Urinary bladder (tissue), 4 donors: ENCODE results near the gene LANCL2. TPM values are rescaled to one million over a fixed set of nuclear protein-coding genes. Genes with fewer than 3 reads are reported as not detected.
A peak's percentile ranks its signal among the peaks of the same experiment; 100 is the strongest.

ENCODE experiments used
- DNase-seq: peaks from one replicate; pipeline ENCODE4 v3.0.0-alpha.2; 2015; ENCODE audit errors: extremely low spot score
- H3K27ac ChIP-seq: one replicate; pipeline ENCODE4 v1.5.1; 2013; ENCODE audit warnings: low read depth, mild to moderate bottlenecking, moderate library complexity
- H3K36me3 ChIP-seq: one replicate; pipeline ENCODE4 v1.6.1; 2013; ENCODE audit warnings: mild to moderate bottlenecking, moderate library complexity; ENCODE audit not compliant: insufficient read depth
- H3K4me1 ChIP-seq: one replicate; pipeline ENCODE4 v1.6.1; 2013; ENCODE audit warnings: mild to moderate bottlenecking, moderate library complexity; ENCODE audit not compliant: insufficient read depth
- H3K4me3 ChIP-seq: one replicate; pipeline ENCODE4 v1.5.1; 2013; ENCODE audit warnings: low read depth, low read length
- WGBS: extraction: QIAGEN DNeasy Blood & Tissue Kit; methylation state at CpG from one replicate; pipeline ENCODE4 v1.1.7; 2013; 5-methylcytosine and 5-hydroxymethylcytosine counted together
- polyA plus RNA-seq: library from polyadenylated mRNA; stranded (reverse); fragments of 200-250 nt; gene quantifications from one replicate; pipeline ENCODE4 v1.2.3, GENCODE V29; 2013
- total RNA-seq: library from RNA; depleted of rRNA; stranded (reverse); fragments of >200 nt; gene quantifications from one replicate; pipeline ENCODE4 v1.2.3, GENCODE V29; 2014
- donor health status: healthy with polysubstance abuse.
- donor health status: healthy.

The LANCL2 gene, protein sequence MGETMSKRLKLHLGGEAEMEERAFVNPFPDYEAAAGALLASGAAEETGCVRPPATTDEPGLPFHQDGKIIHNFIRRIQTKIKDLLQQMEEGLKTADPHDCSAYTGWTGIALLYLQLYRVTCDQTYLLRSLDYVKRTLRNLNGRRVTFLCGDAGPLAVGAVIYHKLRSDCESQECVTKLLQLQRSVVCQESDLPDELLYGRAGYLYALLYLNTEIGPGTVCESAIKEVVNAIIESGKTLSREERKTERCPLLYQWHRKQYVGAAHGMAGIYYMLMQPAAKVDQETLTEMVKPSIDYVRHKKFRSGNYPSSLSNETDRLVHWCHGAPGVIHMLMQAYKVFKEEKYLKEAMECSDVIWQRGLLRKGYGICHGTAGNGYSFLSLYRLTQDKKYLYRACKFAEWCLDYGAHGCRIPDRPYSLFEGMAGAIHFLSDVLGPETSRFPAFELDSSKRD
- total RNA-seq: 13.2 TPM
- 7.5 TPM for polyA plus RNA-seq

DNA sequence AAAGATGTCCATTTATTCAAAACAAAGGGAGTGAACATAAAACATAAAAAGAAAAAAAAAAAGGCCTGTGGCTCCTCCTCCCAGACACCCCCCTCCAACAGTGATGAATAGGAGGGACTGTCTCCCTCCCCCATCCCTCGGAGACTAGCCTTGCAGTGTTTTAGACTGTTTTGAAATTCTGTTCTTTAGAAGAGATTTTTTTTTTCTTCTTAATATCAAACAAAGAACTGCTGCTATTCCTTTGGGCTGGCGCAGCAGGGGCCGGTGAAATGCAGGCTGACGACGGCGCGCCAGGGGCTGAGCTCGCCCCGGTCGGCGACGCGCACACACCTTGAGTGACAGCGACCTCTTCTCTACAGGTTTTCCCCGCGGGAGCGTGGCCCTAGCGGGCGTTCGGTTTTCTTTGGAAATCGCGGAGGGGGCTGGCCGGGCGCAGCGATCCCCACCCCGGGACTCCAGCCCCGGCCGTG lies at the start of gene LANCL2:
LANCL2 (plus strand) TSS at position 133 of the 470 bp plus-strand sequence. CDS start 689 bp downstream, outside the sequence.
- no peaks in the 10 kb centered on the region for H3K36me3 ChIP-seq
- no peaks in the 10 kb centered on the region for H3K4me1 ChIP-seq
- peak within 1 kb of the TSS; percentile 96 for H3K4me3 ChIP-seq
- peak; percentile 32 for DNase-seq
- peak within 1 kb of the TSS; percentile 99 for H3K27ac ChIP-seq
- WGBS: under 1% methylated on average over 28 of the region's 28 CpGs

- no peak for DNase-seq
- H3K4me1 ChIP-seq: no peaks in the 10 kb centered on the region
- H3K4me3 ChIP-seq: no peak overlapping the region
- no peak overlapping the region for H3K27ac ChIP-seq
- 26% methylated on average over 5 of the region's 5 CpGs for WGBS
- no peaks in the 10 kb centered on the region for H3K36me3 ChIP-seq
Observed at GRCh38 chr7:55325371-55325792, 39.8 kb upstream of the LANCL2 start.

DNA sequence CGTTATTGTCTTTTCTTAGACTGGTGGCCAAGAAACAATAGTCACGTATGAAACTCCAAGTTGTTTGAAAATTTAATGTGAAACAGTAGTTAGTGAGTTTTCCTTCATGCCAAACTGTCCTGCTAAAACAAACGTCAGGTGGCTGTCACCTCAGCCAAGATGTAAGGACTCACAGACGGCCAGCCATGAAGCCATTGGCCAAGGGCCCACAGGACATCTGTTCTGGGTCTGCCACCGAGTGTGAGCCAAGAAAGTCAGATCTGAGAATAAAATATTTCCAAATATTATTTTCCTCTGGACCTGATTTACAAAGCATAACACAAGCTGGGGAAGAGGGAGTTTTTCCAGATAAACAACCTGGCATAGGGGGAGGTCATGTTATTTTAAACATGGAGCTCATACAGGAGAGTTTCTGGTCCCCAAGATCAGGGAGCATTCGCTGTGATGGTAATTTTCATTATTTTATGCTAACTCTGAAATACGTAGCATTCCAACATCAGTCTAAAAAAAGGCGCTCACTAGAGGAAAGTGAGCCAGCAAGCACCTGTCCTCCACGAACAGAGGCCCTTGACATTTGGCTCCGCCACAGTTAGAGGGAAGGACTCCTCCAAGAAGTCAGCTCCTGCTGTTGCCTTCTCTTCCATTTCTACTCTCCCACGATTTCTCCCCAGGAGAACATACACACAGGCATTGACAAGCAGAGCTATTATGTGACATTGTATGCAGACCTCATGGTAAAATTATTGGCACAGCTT lies 38.9 kb upstream of the LANCL2 start:
- H3K4me3 ChIP-seq: no peak overlapping the region
- H3K4me1 ChIP-seq: no peaks in the 10 kb centered on the region
- no peak for DNase-seq
- WGBS: 43% methylated on average over 11 of the region's 11 CpGs
- no peaks in the 10 kb centered on the region for H3K36me3 ChIP-seq
- no peak overlapping the region for H3K27ac ChIP-seq

DNA sequence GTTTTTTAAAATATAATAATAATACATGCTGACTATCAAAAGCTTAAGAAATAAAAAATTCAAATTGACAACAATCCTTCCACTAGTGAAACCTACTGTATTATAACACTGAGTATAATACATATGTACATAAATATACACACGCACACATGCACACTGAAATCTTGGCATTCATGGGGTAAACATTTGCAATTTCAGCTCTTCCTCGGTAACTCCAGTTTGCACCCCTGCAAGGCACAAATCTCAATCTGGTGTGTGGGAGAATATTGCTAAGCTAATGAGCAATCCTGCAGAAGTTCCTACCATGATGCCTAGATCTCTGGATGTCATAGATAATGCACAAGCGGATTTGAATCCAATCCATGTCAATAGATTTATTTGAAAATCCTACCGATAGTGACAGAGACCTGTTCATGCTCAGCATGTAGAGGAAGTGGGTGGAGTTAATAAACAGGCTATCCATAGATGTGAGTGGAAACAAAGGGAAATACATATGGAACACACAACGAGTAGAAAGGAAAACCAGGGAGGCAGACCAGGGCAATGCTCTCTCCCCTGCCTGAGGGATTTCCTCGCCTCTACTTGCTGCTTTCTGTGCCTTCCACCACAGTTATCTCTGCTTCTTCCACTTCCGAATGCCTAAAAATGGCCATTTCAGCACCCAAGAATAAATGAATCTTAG lies 38.1 kb upstream of the LANCL2 start:
- 61% methylated on average over 7 of the region's 7 CpGs for WGBS
- H3K36me3 ChIP-seq: no peaks in the 10 kb centered on the region
- H3K4me1 ChIP-seq: no peaks in the 10 kb centered on the region
- no peak overlapping the region for H3K4me3 ChIP-seq
- no peak overlapping the region for H3K27ac ChIP-seq
- DNase-seq: no peak

- no peaks in the 10 kb centered on the region for H3K36me3 ChIP-seq
- no peak overlapping the region for H3K4me3 ChIP-seq
- H3K27ac ChIP-seq: no peak overlapping the region
- DNase-seq: no peak
- no peaks in the 10 kb centered on the region for H3K4me1 ChIP-seq
- WGBS: 88% methylated on average over 5 of the region's 5 CpGs
Observed at GRCh38 chr7:55335151-55335550, 30.0 kb upstream of the LANCL2 start.

GRCh38 chr7:55335786-55336185 lies 29.4 kb upstream of the LANCL2 start:
- Histone ChIP-seq H3K4me1 (no peaks in the 10 kb centered on the region), H3K4me3 (no peak overlapping the region), H3K27ac (no peak overlapping the region), H3K36me3 (no peaks in the 10 kb centered on the region)
- no peak for DNase-seq
- WGBS: 73% methylated on average over 5 of the region's 5 CpGs

GRCh38 chr7:55336540-55336939 lies 28.6 kb upstream of the LANCL2 start:
- Histone ChIP-seq H3K4me1 (no peaks in the 10 kb centered on the region), H3K36me3 (no peaks in the 10 kb centered on the region), H3K27ac (no peak overlapping the region), H3K4me3 (no peak overlapping the region)
- DNase-seq: no peak
- WGBS: 74% methylated on average over 3 of the region's 3 CpGs

DNA sequence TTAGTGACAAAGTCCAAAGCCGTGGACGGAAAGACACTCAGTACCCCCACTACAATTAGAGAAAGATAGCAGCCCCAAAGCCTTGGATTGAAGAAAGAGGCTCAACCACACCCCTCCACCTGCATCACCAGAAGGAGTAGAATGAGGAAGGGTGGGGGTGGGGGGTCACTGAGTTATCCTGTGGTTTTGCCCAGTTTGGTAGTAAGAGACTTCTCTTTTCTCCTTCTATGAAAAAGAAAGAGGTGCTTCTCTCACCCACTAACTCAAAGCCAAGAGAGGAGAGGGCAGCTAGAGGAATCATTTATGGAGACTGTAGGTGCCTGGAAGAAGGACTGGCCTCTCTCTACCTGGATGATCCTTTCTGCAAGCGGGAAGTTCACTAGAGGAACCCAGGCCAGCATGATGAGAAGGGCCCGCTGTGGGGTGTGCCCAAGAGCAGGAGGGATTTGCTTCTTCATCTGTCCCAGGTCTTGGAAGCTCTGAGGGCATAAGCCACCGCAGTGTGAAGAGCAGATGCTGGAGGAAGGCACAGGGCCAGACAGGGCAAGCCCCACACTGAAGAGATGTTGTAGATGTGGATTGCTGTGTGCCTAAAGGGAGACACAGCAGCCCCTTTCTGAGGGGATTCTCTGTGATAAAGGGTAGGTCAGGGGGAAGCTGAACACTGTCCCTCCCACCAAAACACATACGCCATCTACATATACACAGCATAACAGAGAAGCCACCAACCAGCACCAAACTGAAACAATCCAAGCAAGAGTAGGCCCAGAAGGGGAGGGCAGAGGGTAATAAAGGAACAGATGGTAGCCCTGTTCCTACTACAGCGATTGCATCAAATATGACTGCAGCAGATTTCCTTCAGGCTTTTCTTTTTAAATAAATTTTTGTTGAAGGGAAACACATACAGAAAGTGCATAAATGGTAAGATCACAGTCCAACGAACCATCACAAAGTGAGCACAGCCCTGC lies 25.8 kb upstream of the LANCL2 start:
- H3K4me3 ChIP-seq: no peak overlapping the region
- no peaks in the 10 kb centered on the region for H3K4me1 ChIP-seq
- H3K27ac ChIP-seq: no peak overlapping the region
- no peaks in the 10 kb centered on the region for H3K36me3 ChIP-seq
- 81% methylated on average over 8 of the region's 8 CpGs for WGBS
- no peak for DNase-seq

DNA sequence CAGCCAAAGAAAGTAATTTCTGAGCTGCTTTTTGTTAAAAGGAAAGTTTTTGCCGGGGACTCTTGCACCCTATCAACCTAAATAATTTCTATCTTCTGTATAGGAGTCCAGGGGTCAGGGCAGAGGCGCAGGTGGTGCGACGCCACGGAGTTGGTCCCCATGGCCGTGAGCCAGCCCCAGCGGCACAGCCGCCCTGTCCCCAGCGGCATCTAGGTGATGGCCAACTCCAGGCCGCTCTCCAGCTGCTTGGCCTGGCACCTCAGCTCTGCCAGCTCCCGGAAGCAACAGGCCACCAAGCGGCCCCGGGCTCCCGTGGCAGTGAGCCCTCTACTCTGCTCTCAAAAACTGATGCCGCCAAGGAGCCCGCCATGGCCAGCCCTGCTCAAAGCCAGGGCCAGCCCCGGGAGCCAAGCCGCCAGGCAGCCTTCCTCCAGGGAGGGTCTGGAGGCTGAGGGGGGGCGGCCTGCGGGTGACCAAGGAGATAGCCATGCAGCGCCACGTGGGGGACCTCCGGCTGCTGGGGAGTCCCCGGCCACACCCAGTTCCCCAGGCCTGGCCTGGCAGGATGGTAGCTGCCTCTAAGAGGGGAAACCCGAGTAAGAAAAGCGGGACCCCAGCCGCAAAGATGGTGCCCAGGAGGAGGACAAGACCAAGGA lies 22.8 kb upstream of the LANCL2 start:
- no peak for DNase-seq
- Histone ChIP-seq H3K4me3 (no peak overlapping the region), H3K4me1 (no peaks in the 10 kb centered on the region), H3K27ac (no peak overlapping the region), H3K36me3 (no peaks in the 10 kb centered on the region)
- WGBS: 94% methylated on average over 27 of the region's 27 CpGs

DNA sequence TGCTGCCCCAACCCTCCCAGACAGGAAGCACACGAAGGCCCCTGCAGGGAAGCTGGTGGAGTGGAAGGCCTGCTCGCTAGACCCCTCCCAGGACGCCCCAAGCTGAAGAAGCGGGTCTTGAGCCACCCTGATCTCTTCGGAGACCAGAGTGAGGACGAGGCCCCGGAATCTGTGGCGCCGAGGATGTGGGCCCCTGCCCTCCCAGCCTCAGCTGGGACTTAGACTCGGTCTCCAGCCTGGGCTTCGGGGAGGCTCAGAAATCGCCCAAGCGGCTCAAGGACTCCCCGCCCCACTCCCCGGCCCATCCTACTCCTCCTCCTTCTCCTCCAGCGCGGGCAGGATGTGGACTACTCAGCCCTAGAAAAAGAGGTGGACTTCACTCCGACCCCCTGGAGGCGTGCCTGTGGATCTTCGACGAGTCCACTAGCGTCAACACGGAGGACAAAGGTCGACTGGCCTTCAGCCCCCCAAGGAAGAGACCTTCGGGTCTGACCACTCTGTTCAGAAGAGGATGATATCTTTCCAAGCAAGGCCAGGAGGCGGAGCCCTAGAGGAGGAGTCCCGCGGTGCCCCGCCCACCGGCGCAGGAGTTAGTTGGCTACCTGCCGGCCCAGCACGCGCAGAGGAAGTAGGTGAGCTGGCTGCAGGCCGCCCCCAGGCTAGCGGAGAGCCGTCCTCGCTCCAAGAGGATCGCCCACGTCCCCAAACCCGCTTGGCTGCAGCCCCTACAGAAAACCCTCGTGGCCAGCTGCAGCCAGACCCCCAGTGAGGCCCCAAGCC lies 21.9 kb upstream of the LANCL2 start:
- no peaks in the 10 kb centered on the region for H3K36me3 ChIP-seq
- WGBS: 92% methylated on average over 42 of the region's 42 CpGs
- H3K4me3 ChIP-seq: no peak overlapping the region
- H3K4me1 ChIP-seq: no peaks in the 10 kb centered on the region
- no peak for DNase-seq
- H3K27ac ChIP-seq: no peak overlapping the region

- no peaks in the 10 kb centered on the region for H3K4me1 ChIP-seq
- no peak for DNase-seq
- WGBS: 93% methylated on average over 47 of the region's 47 CpGs
- H3K27ac ChIP-seq: no peak overlapping the region
- no peaks in the 10 kb centered on the region for H3K36me3 ChIP-seq
- H3K4me3 ChIP-seq: no peak overlapping the region
Observed at GRCh38 chr7:55343860-55344606, 21.1 kb upstream of the LANCL2 start.
